NCI-H524 (cell line): ENCODE measurements around the gene PROK1.
A peak's percentile ranks its signal among the peaks of the same experiment; 100 is the strongest.

Experiments
- DNase-seq, 2 experiments: peaks; one replicate each; lab custom pipeline; 2025; lab: John Stamatoyannopoulos, UW

Gene PROK1

GRCh38 chr1:110488161-110488560 is 37.2 kb downstream of the PROK1 start:
- DNase-seq = no peak

- no peak for DNase-seq
Measured at GRCh38 chr1:110488867-110489266, 37.9 kb downstream of the PROK1 start.

- DNase-seq = no peak
Measured at GRCh38 chr1:110489406-110489805, 38.5 kb downstream of the PROK1 start.

- no peak for DNase-seq
Measured at GRCh38 chr1:110489973-110490542, 39.1 kb downstream of the PROK1 start.

GRCh38 chr1:110490791-110491451 is 40.0 kb downstream of the PROK1 start:
- no peak for DNase-seq

GRCh38 chr1:110492573-110492972 is 41.6 kb downstream of the PROK1 start:
- DNase-seq = no peak

- no peak for DNase-seq
Measured at GRCh38 chr1:110493059-110493699, 42.2 kb downstream of the PROK1 start.

- DNase-seq = no peak
Measured at GRCh38 chr1:110494036-110494435, 43.1 kb downstream of the PROK1 start.

GRCh38 chr1:110494522-110495406 is 43.8 kb downstream of the PROK1 start:
- DNase-seq = no peak

- DNase-seq = peak; percentile 50 to 74
Measured at GRCh38 chr1:110495926-110496600, 45.1 kb downstream of the PROK1 start.

GRCh38 chr1:110498270-110498669 is 47.3 kb downstream of the PROK1 start:
- DNase-seq = no peak

GRCh38 chr1:110501488-110502132 is 50.7 kb downstream of the PROK1 start:
- no peak for DNase-seq

- DNase-seq = no peak
Measured at GRCh38 chr1:110502402-110503151, 51.6 kb downstream of the PROK1 start.

- DNase-seq = no peak
Measured at GRCh38 chr1:110503471-110503870, 52.5 kb downstream of the PROK1 start.

GRCh38 chr1:110504226-110504625 is 53.3 kb downstream of the PROK1 start:
- DNase-seq = no peak

GRCh38 chr1:110505596-110505995 is 54.6 kb downstream of the PROK1 start:
- DNase-seq = no peak

GRCh38 chr1:110506541-110506940 is 55.6 kb downstream of the PROK1 start:
- no peak for DNase-seq
